PC-9 (cell line): ENCODE data around the gene ANO7. TPM values are rescaled to one million over a fixed set of nuclear protein-coding genes. Genes with fewer than 3 reads are reported as not detected.

Experiments used
- BruUV-seq: library from RNA; stranded (reverse); fragments of 400-500 nt; replicated peaks from 2 replicates; lab custom pipeline; 2021; lab: Mats Ljungman, UMichigan
- CTCF ChIA-PET: fragments of 300-600 bp; sonication (Branson Sonifier 250); formaldehyde crosslinking; loops from one replicate; lab custom pipeline; 2022; ENCODE audit warnings: antibody characterized with exemption; lab: Charles Lee
- POLR2A ChIA-PET: fragments of 300-600 bp; sonication (Branson Sonifier 250); formaldehyde crosslinking; loops from one replicate; lab custom pipeline; 2022; ENCODE audit warnings: antibody characterized with exemption; ENCODE audit not compliant: unreplicated experiment; lab: Charles Lee
- DNase-seq, 2 experiments: peaks; one replicate each; pipeline versions ENCODE4 v3.0.0 to v3.0.0-alpha.2; 2015 to 2022; ENCODE audit warnings: mixed read lengths in 1 of 2
- H2AFZ ChIP-seq: fragments of 200-600 bp; sonication (generic); 2 replicates; pipeline ENCODE4 v1.8.1; 2017; ENCODE audit warnings: antibody characterized with exemption
- H3F3A ChIP-seq: fragments of 200-600 bp; sonication (generic); 2 replicates; pipeline ENCODE4 v1.8.1; 2017; ENCODE audit warnings: antibody characterized with exemption, mild to moderate bottlenecking, low read depth; ENCODE audit not compliant: insufficient read depth
- H3K27ac ChIP-seq: fragments of 200-600 bp; sonication (generic); 2 replicates; pipeline ENCODE4 v1.6.1; 2016; ENCODE audit warnings: mixed run types
- H3K27me3 ChIP-seq: fragments of 200-600 bp; sonication (generic); 2 replicates; pipeline ENCODE4 v1.6.1; 2016; ENCODE audit warnings: low read depth, mixed run types; ENCODE audit not compliant: insufficient read depth
- H3K36me3 ChIP-seq: fragments of 200-600 bp; sonication (generic); 2 replicates; pipeline ENCODE4 v1.6.1; 2016; ENCODE audit warnings: low read depth, mixed run types
- H3K4me1 ChIP-seq: fragments of 200-600 bp; sonication (generic); replicated peaks from 2 replicates; pipeline ENCODE4 v1.6.1; 2016; ENCODE audit warnings: mixed run types; ENCODE audit not compliant: insufficient read depth
- H3K4me2 ChIP-seq: fragments of 200-600 bp; sonication (generic); 2 replicates; pipeline ENCODE4 v1.6.1; 2017; ENCODE audit warnings: mixed run types
- H3K4me3 ChIP-seq: fragments of 200-600 bp; sonication (generic); 2 replicates; pipeline ENCODE4 v1.6.1; 2016; ENCODE audit warnings: mixed run types
- H3K79me2 ChIP-seq: fragments of 200-600 bp; sonication (generic); 2 replicates; pipeline ENCODE4 v1.6.1; 2017; ENCODE audit warnings: low read depth, mixed run types
- H3K9me2 ChIP-seq: fragments of 200-600 bp; sonication (generic); 2 replicates; pipeline ENCODE4 v1.8.1; 2017; ENCODE audit warnings: mild to moderate bottlenecking; ENCODE audit not compliant: insufficient read depth
- H3K9me3 ChIP-seq: fragments of 200-600 bp; sonication (generic); 2 replicates; pipeline ENCODE4 v1.8.1; 2016; ENCODE audit warnings: low read depth; ENCODE audit not compliant: insufficient read depth
- H4K20me1 ChIP-seq: fragments of 200-600 bp; sonication (generic); 2 replicates; pipeline ENCODE4 v1.8.1; 2017; ENCODE audit not compliant: insufficient read depth
- EZH2 ChIP-seq: fragments of 200-600 bp; sonication (generic); IDR thresholded peaks from 2 replicates; pipeline ENCODE4 v1.8.0; 2017; ENCODE audit warnings: antibody characterized with exemption, low read depth
- intact Hi-C: fragments of 100-400 bp; cut with micrococcal nuclease; formaldehyde crosslinking; loops from one replicate; pipeline ENCODE4 v1.10.0; 2022; ENCODE audit not compliant: unreplicated experiment
- total RNA-seq: library from RNA; stranded (reverse); gene quantifications from 2 replicates; pipeline ENCODE4 v1.2.3, GENCODE V29; 2021
- TF ChIP-seq, protein P1 (sequence below): fragments of 200-600 bp; sonication (generic); conservative IDR thresholded peaks from 2 replicates; pipeline ENCODE4 v1.6.1; 2017; ENCODE audit warnings: mixed run types, antibody characterized with exemption, mild to moderate bottlenecking, moderate library complexity

ANO7 gene
- total RNA-seq, 1 experiment from 2014 or later = 6.5 TPM

DNA sequence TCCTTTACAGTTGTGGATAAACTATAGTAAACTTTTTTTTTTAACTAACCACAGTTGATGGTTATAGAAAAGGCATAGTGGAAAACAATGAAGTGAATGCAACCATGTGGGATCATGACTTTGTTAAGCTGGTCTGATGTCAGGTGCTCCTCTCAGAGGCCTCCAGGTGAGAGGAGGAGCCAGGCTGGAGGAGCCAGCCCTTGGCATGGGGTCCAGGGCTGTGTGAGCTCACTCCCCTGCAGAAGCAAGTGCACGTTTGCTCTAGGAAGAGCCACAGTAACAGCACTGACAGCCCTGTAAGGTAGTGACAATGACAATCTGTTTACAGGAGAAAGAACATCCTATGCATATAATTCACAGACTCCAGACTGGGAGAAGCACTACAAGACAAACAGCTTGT lies 32.5 kb upstream of the ANO7 start:
- Histone ChIP-seq H2AFZ (no peak overlapping the region), H4K20me1 (peaks cover 5% of the 10 kb centered on the region), H3K4me2 (no peak overlapping the region), H3K36me3 (peaks cover 23% of the 10 kb centered on the region; the same call in 1 of the 2 replicates), H3K9me2 (no peaks in the 10 kb centered on the region), H3K4me1 (peaks cover 6% of the 10 kb centered on the region), H3K27me3 (no peaks in the 10 kb centered on the region), H3K4me3 (no peak overlapping the region), H3K27ac (no peak overlapping the region), H3K9me3 (no peaks in the 10 kb centered on the region), H3K79me2 (peaks cover 24% of the 10 kb centered on the region), H3F3A (no peaks in the 10 kb centered on the region)
- ChIA-PET POLR2A (interaction anchor here (0.7 kb wide), 1 partner anchor 18 kb away, joined by 3 read pairs; no protein-coding TSS in a partner anchor), CTCF (no interaction called here)
- BruUV-seq = no TSS peak
- intact Hi-C loops = no loop called here
- no peak for DNase-seq
- TF ChIP-seq EZH2 = no peak
- TF ChIP-seq, protein P1, sequence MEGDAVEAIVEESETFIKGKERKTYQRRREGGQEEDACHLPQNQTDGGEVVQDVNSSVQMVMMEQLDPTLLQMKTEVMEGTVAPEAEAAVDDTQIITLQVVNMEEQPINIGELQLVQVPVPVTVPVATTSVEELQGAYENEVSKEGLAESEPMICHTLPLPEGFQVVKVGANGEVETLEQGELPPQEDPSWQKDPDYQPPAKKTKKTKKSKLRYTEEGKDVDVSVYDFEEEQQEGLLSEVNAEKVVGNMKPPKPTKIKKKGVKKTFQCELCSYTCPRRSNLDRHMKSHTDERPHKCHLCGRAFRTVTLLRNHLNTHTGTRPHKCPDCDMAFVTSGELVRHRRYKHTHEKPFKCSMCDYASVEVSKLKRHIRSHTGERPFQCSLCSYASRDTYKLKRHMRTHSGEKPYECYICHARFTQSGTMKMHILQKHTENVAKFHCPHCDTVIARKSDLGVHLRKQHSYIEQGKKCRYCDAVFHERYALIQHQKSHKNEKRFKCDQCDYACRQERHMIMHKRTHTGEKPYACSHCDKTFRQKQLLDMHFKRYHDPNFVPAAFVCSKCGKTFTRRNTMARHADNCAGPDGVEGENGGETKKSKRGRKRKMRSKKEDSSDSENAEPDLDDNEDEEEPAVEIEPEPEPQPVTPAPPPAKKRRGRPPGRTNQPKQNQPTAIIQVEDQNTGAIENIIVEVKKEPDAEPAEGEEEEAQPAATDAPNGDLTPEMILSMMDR = no peak

DNA sequence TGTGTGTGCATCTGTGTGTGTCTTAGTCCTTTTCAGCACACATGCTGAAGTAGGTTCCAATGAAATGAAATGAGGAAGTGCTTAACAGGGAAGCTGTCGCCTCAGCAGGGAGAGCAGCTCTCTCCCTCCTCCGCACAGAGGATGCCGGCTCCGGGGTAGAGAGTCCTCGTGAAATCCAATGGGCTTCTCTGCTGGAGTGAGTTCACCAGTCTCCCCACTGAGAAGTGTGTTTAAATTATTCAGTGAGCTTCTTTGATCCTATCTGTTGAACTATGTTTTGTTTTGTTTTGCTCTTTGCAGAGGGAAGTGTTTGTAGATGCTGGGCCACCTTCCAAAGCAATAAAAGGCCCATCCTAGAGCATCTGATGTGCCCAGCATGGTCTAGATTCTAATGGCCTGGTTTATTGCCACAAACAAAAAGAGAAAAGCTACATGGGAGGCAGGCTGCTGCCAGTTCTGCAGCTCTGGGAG lies 31.5 kb upstream of the ANO7 start:
- POLR2A ChIA-PET = no interaction called here
- Histone ChIP-seq H3K9me3 (no peaks in the 10 kb centered on the region), H3K36me3 (peaks cover 23% of the 10 kb centered on the region; the same call in 1 of the 2 replicates), H3K4me2 (no peak overlapping the region), H3K27ac (no peak overlapping the region), H3K4me1 (no peaks in the 10 kb centered on the region), H3F3A (no peaks in the 10 kb centered on the region), H2AFZ (no peak overlapping the region), H3K79me2 (peaks cover 13% of the 10 kb centered on the region), H3K9me2 (no peaks in the 10 kb centered on the region), H3K4me3 (no peak overlapping the region), H3K27me3 (no peaks in the 10 kb centered on the region), H4K20me1 (peaks cover 5% of the 10 kb centered on the region)
- DNase-seq = no peak
- TF ChIP-seq, protein P1 = no peak
- TF ChIP-seq EZH2 = no peak
- CTCF ChIA-PET = no interaction called here
- intact Hi-C loops = no loop called here
- no TSS peak for BruUV-seq

DNA sequence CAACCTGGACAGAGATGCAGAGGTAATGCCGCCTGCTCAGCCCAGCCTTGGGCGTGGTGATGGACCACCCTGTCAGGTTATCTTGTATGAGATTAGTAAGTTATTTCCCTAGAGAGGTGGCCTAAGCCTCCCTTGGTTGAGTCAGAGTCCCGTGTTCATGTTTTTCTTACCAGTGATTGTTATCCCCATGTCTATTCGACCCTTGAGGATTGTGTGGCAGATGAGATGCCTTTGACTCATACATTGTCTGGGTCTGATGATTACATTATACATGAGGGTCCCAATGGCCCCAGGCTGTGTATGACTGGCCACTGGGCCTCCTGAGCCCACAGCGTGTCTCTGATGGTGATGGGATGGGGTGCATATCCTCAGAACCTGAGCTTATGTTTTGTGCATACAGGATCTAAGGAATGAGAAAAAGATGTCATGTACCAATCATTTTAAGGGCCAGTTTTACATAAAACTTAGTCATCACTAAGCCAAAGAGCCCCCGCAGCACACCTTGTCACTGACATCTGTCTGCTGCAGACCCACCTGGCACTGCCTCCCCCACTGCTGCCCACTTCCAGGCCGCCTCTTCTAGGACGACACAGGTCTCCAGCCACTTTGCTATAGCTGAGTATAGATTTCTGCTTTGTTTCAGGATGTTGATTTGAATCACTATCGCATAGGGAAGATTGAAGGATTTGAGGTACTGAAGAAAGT lies 30.5 kb upstream of the ANO7 start:
- H3K9me3 ChIP-seq = no peaks in the 10 kb centered on the region
- CTCF ChIA-PET = no interaction called here
- no peak overlapping the region for H3K4me2 ChIP-seq
- TF ChIP-seq, protein P1 = no peak
- TF ChIP-seq EZH2 = no peak
- H3K36me3 ChIP-seq = peaks cover 24% of the 10 kb centered on the region; the same call in 1 of the 2 replicates
- intact Hi-C loops = no loop called here
- peak in 1 of 2 experiments; percentile 32 for DNase-seq
- peaks cover 5% of the 10 kb centered on the region for H4K20me1 ChIP-seq
- POLR2A ChIA-PET = no interaction called here
- no peak overlapping the region for H2AFZ ChIP-seq
- no peaks in the 10 kb centered on the region for H3K4me1 ChIP-seq
- BruUV-seq = no TSS peak
- no peak overlapping the region for H3K4me3 ChIP-seq
- peaks cover 3% of the 10 kb centered on the region; the same call in 1 of the 2 replicates for H3K79me2 ChIP-seq
- H3F3A ChIP-seq = no peaks in the 10 kb centered on the region
- no peaks in the 10 kb centered on the region for H3K9me2 ChIP-seq
- no peak overlapping the region for H3K27ac ChIP-seq
- no peaks in the 10 kb centered on the region for H3K27me3 ChIP-seq
